ENCODE measurements around the gene SVEP1.

SVEP1 gene

DNA sequence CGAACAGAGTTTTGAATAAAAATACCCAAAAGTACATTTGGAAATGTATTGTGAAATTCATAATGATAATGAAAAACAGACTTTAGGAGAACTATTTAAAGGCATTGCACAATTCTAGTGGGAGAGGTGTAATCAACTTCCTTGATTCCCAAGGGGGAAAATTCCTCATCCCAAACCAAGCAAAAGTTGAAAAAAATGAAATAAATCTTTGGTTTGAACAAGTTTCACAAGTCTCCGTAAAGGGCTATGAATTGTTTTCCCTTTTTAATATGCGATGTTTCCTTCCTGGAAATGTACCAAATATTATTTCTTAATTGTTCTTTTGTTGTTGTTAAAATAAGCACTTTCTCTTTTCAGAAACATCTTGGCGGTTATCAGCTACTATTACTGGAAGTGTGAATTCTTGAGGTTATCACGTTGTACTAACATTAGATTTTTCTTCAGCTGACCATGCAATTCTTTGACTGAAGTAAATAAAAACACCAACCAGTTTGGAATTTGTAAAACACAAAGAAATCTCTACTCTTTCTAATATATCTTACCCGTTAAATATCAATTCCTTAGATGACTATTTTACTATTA is 59.3 kb downstream of the SVEP1 start:
- no peak for DNase-seq

DNA sequence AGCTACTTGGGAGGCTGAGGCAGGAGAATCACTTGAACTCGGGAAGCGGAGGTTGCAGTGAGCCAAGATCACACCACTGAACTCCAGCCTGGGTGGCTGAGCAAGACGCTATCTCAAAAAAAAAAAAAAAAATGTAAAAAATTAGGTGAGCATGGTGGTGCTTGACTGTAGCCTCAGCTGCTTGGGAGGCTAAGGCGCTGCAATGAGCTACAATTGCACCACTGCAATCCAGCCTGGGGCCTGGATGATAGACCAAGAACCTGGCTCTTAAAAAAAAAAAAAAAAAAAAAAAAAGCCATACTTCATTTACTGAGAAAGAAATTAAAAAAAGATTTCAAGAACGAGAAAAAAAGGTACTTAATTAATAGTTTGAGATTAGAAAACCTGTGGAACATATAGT is 62.1 kb downstream of the SVEP1 start:
- no peak for DNase-seq

DNA sequence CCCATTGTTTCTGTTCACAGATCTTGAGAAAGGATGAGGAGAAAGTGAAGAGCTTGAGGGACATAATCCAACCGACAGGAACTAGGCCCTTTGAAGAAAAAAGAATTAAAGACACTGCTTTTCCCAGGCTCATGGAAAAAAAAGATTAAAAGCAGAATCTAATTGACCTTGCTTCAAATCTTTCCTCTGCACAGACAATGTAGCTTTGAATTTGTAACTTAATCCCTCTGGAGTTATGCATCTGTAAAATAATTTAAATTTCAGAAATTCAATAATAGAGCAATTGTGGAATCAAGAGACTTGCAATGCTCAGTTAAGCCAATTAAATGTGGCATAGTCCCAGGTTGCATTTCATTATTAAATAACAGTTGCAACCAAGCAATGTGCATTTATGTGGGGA is 64.6 kb downstream of the SVEP1 start:
- no peak for DNase-seq

GRCh38 chr9:110512817-110513216 is 66.7 kb downstream of the SVEP1 start:
- no peak for DNase-seq

- DNase-seq, result peak; percentile 23
Observed at GRCh38 chr9:110509792-110510191, 69.7 kb downstream of the SVEP1 start.

GRCh38 chr9:110502842-110503241 is 76.7 kb downstream of the SVEP1 start:
- DNase-seq, result no peak

DNA sequence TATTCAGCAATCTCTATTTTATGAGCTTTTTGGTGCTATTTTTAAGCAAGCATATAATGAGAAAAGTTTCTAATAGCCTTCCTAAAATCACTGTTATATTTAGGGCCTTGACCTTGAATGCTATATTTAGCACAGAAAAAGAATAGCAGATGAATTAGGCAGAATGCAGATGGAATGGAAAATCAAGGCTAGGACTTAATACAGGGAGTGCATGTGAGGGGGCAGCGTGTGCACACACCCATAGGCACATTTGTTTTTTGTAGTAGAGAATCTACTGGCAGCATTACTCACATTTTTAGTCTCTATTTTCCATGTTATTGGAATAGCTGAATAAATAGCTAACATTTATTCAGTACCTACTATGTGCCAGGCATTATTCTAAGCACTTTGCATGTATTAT is 79.9 kb downstream of the SVEP1 start:
- DNase-seq, result no peak

- no peak for DNase-seq
Observed at GRCh38 chr9:110487196-110487595, 92.3 kb downstream of the SVEP1 start.

GRCh38 chr9:110486218-110486617 is 93.3 kb downstream of the SVEP1 start:
- DNase-seq, result no peak

- DNase-seq, result no peak
Observed at GRCh38 chr9:110479481-110479880, 100.1 kb downstream of the SVEP1 start.

DNA sequence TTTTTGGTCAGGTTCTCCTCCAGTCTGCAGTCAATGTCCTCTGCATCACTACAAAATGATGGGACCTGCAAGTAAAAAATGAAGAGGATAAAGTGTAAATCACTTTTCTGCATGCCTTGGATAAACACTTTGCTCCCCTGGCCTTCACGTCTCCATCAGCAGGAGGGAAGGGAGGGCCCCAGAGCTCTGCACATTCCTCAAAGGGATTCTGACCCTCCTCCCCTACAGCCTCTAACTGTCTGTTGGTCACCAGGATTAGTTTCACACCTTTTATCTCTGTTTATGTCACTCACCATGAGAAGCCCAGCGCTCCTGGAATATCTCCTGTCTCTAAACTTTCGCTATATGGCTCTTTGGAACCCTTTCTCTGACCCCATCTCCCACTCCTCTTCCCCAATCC is 103.3 kb downstream of the SVEP1 start:
- DNase-seq, result no peak

DNA sequence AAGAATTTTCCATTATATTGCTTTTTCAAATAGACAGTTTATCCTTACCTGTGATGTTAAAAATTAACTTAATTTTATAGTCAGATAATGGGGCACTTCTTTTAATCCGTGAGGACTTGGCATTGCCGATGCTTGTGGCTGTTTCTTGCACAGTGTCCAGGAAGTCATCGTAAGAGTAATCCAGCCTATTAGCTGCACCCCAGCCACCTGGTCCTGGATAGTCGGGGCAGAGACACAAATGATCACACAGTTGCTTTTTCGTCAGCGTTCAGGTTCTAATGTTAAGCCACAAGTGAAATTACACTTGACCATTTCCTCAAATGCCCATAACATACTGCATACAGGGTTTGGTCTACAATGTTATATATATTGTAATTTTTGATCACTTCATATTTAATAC is 107.4 kb downstream of the SVEP1 start:
- no peak for DNase-seq

- no peak for DNase-seq
Observed at GRCh38 chr9:110468950-110469349, 110.6 kb downstream of the SVEP1 start.

GRCh38 chr9:110465190-110465589 is 114.4 kb downstream of the SVEP1 start:
- DNase-seq, result no peak

GRCh38 chr9:110464321-110464720 is 115.2 kb downstream of the SVEP1 start:
- DNase-seq, result no peak

DNA sequence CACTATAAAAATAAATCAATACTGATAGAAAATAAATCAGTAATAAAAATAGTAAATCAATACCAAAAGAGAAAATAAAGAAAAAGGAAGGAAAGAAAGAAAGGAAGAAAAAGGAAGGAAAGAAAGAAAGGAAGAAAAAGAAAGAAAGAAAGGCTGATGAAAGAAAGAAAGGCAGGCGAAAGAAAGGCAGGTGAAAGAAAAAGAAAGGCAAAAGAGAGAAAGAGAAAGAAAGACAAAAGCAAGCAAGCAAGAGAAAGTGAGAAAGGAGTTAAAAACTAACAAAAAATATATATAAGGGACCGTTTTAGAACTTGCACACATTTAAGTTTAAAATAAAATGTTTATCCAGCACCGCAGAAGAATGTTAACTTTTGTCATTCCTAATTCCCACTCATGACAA is 116.0 kb downstream of the SVEP1 start:
- no peak for DNase-seq

- DNase-seq, result no peak
Observed at GRCh38 chr9:110457245-110457644, 122.3 kb downstream of the SVEP1 start.

GRCh38 chr9:110456681-110457080 is 122.9 kb downstream of the SVEP1 start:
- no peak for DNase-seq

DNA sequence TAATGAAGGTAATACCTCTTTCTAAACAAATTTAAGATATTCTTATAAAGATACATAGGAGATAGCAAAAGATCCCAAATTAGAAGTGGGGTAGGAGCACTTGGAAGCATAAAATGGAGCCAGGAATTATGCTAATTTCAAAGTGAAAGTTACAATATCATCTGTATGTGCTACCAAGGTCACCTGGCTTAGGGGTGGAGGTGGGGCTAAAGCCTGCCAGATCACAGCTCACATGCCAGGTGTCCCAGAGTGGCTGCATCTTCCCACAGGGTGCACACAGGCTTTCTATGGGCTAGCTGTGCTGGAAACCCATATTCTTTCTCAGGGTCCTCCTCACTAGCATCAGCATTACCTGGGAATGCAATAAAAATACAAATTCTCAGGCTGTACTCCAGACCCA is 123.7 kb downstream of the SVEP1 start:
- no peak for DNase-seq

GRCh38 chr9:110452227-110452801 is 127.2 kb downstream of the SVEP1 start:
- peak; percentile 31 for DNase-seq

GRCh38 chr9:110451726-110452125 is 127.8 kb downstream of the SVEP1 start:
- no peak for DNase-seq

GRCh38 chr9:110447476-110447875 is 132.1 kb downstream of the SVEP1 start:
- peak; percentile 66 for DNase-seq

DNA sequence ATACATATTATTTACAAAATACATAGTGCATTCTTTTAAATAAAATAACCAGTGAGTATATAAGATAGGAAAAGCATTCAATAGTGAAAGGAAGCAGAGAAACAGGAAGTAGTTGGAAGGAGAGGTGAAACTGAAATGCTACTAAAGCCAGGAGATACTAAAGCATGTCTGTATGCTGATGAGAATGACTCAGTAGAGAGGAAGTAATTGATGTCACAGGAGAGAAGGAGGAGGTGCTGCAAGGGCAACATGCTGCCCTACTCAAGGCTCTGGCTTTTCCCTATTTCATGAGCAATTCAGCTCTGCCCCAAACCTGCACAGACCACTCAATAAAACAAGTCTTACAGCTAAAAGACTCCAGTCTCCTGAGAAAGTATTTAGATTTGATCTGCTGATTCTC is 133.4 kb downstream of the SVEP1 start:
- DNase-seq, result peak; percentile 68

- DNase-seq, result no peak
Observed at GRCh38 chr9:110444911-110445310, 134.6 kb downstream of the SVEP1 start.

DNA sequence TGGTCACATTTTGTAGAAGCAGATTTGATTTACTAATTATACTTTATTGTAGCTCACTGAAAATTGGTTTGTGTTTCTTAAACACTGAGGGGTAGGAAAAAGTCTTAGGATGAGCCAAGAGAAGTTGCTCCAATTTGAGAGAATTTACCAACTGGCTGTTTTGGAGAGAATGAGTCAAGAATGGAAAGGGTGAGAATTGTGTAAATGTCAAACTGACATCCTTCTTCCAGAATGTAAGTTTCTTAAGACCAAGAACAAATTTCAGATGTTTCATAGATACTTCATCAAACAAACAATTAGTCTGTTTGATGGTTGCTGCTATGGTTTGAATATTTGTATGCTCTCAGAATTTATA is 135.7 kb downstream of the SVEP1 start:
- peak; percentile 9 for DNase-seq
